GM19193 (cell line): ENCODE results near the gene FARS2.

Experiments used
- POLR2A ChIP-seq: IDR thresholded peaks from 4 replicates; pipeline ENCODE4 v1.6.1; 2011; ENCODE audit not compliant: insufficient read depth, insufficient read length; ENCODE audit errors: extremely low read depth

The FARS2 gene

GRCh38 chr6:5464099-5464885 lies 203.0 kb downstream of the FARS2 start:
- no peak for TF ChIP-seq POLR2A

GRCh38 chr6:5466281-5467136 lies 205.2 kb downstream of the FARS2 start:
- no peak for TF ChIP-seq POLR2A

GRCh38 chr6:5468586-5468985 lies 207.3 kb downstream of the FARS2 start:
- TF ChIP-seq POLR2A = no peak

- TF ChIP-seq POLR2A = no peak
These were observed 208.0 kb downstream of the FARS2 start for GRCh38 chr6:5469101-5469846.

GRCh38 chr6:5471044-5471443 lies 209.7 kb downstream of the FARS2 start:
- TF ChIP-seq POLR2A = no peak

- no peak for TF ChIP-seq POLR2A
These were observed 210.5 kb downstream of the FARS2 start for GRCh38 chr6:5471637-5472398.

GRCh38 chr6:5472571-5472970 lies 211.3 kb downstream of the FARS2 start:
- TF ChIP-seq POLR2A = no peak

GRCh38 chr6:5475779-5476178 lies 214.5 kb downstream of the FARS2 start:
- no peak for TF ChIP-seq POLR2A

GRCh38 chr6:5478380-5478779 lies 217.1 kb downstream of the FARS2 start:
- no peak for TF ChIP-seq POLR2A

GRCh38 chr6:5481033-5481432 lies 219.7 kb downstream of the FARS2 start:
- no peak for TF ChIP-seq POLR2A

- TF ChIP-seq POLR2A = no peak
These were observed 220.4 kb downstream of the FARS2 start for GRCh38 chr6:5481750-5482149.

- TF ChIP-seq POLR2A = no peak
These were observed 221.3 kb downstream of the FARS2 start for GRCh38 chr6:5482619-5483018.

- no peak for TF ChIP-seq POLR2A
These were observed 223.4 kb downstream of the FARS2 start for GRCh38 chr6:5484692-5485091.

GRCh38 chr6:5486214-5486613 lies 224.9 kb downstream of the FARS2 start:
- no peak for TF ChIP-seq POLR2A
